PC-3 (cell line): ENCODE results near the gene KBTBD4. TPM values are rescaled to one million over a fixed set of nuclear protein-coding genes. Genes with fewer than 3 reads are reported as not detected.
A peak's percentile ranks its signal among the peaks of the same experiment; 100 is the strongest.

Experiments used
- ATAC-seq: fragments of 200-7000 bp; cut with Tn5 transposase; 2 replicates; pipeline ENCODE4 v1.9.1; 2020; ENCODE audit warnings: mild to moderate bottlenecking, moderate library complexity
- BruUV-seq: library from RNA; stranded (reverse); fragments of 400-500 nt; replicated peaks from 2 replicates; lab custom pipeline; 2021; lab: Mats Ljungman, UMichigan
- CTCF ChIA-PET: fragments of 300-600 bp; sonication (Branson Sonifier 250); formaldehyde crosslinking; loops from one replicate; lab custom pipeline; 2022; ENCODE audit warnings: antibody characterized with exemption; lab: Charles Lee
- POLR2A ChIA-PET: fragments of 300-600 bp; sonication (Branson Sonifier 250); formaldehyde crosslinking; loops from one replicate; lab custom pipeline; 2022; ENCODE audit warnings: antibody characterized with exemption; ENCODE audit not compliant: unreplicated experiment; lab: Charles Lee
- DNase-seq: peaks from one replicate; pipeline ENCODE4 v3.0.0-alpha.2; 2015
- H2AFZ ChIP-seq: fragments of 300-600 bp; sonication (generic); 2 replicates; pipeline ENCODE4 v1.6.0; 2016; ENCODE audit warnings: antibody characterized with exemption, low read length
- H3F3A ChIP-seq: fragments of 300-600 bp; sonication (generic); one replicate; pipeline ENCODE4 v1.6.0; 2017; ENCODE audit warnings: antibody characterized with exemption, low read length, control low read depth, mild to moderate bottlenecking; ENCODE audit not compliant: unreplicated experiment
- H3K27ac ChIP-seq: fragments of 300-600 bp; sonication (generic); 2 replicates; pipeline ENCODE4 v1.5.1; 2016; ENCODE audit warnings: mild to moderate bottlenecking, low read length
- H3K27me3 ChIP-seq: fragments of 300-600 bp; sonication (generic); 2 replicates; pipeline ENCODE4 v1.6.1; 2016; ENCODE audit warnings: low read length, mixed read lengths
- H3K36me3 ChIP-seq: fragments of 300-600 bp; sonication (generic); 2 replicates; pipeline ENCODE4 v1.6.1; 2016; ENCODE audit warnings: low read depth, mixed run types, low read length, mixed read lengths
- H3K4me1 ChIP-seq: fragments of 300-600 bp; sonication (generic); 2 replicates; pipeline ENCODE4 v1.5.1; 2016; ENCODE audit warnings: low read length; ENCODE audit not compliant: insufficient read depth
- H3K4me2 ChIP-seq: fragments of 300-600 bp; sonication (generic); 2 replicates; pipeline ENCODE4 v1.6.0; 2016; ENCODE audit warnings: low read length
- H3K4me3 ChIP-seq: fragments of 300-600 bp; sonication (generic); 2 replicates; pipeline ENCODE4 v1.5.1; 2016; ENCODE audit warnings: mild to moderate bottlenecking, low read length, mixed read lengths
- H3K79me2 ChIP-seq: fragments of 300-600 bp; sonication (generic); 2 replicates; pipeline ENCODE4 v1.6.1; 2017; ENCODE audit warnings: low read length, mixed read lengths
- H3K9ac ChIP-seq: fragments of 300-600 bp; sonication (generic); 2 replicates; pipeline ENCODE4 v1.6.0; 2016; ENCODE audit warnings: mild to moderate bottlenecking, low read length
- H3K9me2 ChIP-seq: fragments of 300-600 bp; sonication (generic); replicated peaks from 2 replicates; pipeline ENCODE4 v1.6.1; 2016; ENCODE audit warnings: mixed run types, low read length, mixed read lengths
- H3K9me3 ChIP-seq: fragments of 300-600 bp; sonication (generic); 2 replicates; pipeline ENCODE4 v1.6.1; 2016; ENCODE audit warnings: low read length, mixed read lengths
- H4K20me1 ChIP-seq: fragments of 300-600 bp; sonication (generic); 2 replicates; pipeline ENCODE4 v1.6.1; 2016; ENCODE audit warnings: low read length, mixed read lengths
- CTCF ChIP-seq: fragments of 300-600 bp; sonication (generic); conservative IDR thresholded peaks from 2 replicates; pipeline ENCODE4 v1.5.1; 2017; ENCODE audit warnings: antibody characterized with exemption, low read depth, mild to moderate bottlenecking, low read length
- EZH2 ChIP-seq: fragments of 300-600 bp; sonication (generic); IDR thresholded peaks from one replicate; pipeline ENCODE4 v1.6.1; 2017; ENCODE audit warnings: antibody characterized with exemption, mild to moderate bottlenecking, low read length; ENCODE audit not compliant: unreplicated experiment
- EZH2phosphoT487 ChIP-seq: fragments of 300-600 bp; sonication (generic); IDR thresholded peaks from 2 replicates; pipeline ENCODE4 v1.6.1; 2018; ENCODE audit warnings: mild to moderate bottlenecking, antibody characterized with exemption, low read length, borderline replicate concordance
- intact Hi-C: fragments of 100-400 bp; cut with micrococcal nuclease; formaldehyde crosslinking; loops from 2 replicates; pipeline ENCODE4 v1.9.0; 2023
- total RNA-seq: library from RNA; depleted of rRNA; stranded (reverse); fragments of >200 nt; gene quantifications from 2 replicates; pipeline ENCODE4 v1.2.3, GENCODE V29; 2014

The KBTBD4 gene
- total RNA-seq, 1 experiment from 2014 or later = 9.8 TPM

- Histone ChIP-seq H3K27me3 (no peaks in the 10 kb centered on the region), H3K79me2 (no peaks in the 10 kb centered on the region), H3K9ac (no peak overlapping the region), H3K9me2 (no peaks in the 10 kb centered on the region), H3K9me3 (no peaks in the 10 kb centered on the region), H3K4me3 (no peak overlapping the region), H3K4me2 (no peak overlapping the region), H3K36me3 (peaks cover 30% of the 10 kb centered on the region), H3K4me1 (no peaks in the 10 kb centered on the region), H3F3A (no peaks in the 10 kb centered on the region), H4K20me1 (no peaks in the 10 kb centered on the region), H3K27ac (no peak overlapping the region), H2AFZ (no peak overlapping the region)
- intact Hi-C loops = no loop called here
- DNase-seq (no peak), ATAC-seq (no peak)
- CTCF ChIA-PET = interaction anchor here (0.7 kb wide), 1 partner anchor 210 kb away, joined by 3 read pairs; no protein-coding TSS in a partner anchor
- TF ChIP-seq EZH2phosphoT487 (no peak), EZH2 (no peak), CTCF (no peak)
- no TSS peak for BruUV-seq
- POLR2A ChIA-PET = no interaction called here
Observed at GRCh38 chr11:47626234-47626633, 47.5 kb upstream of the KBTBD4 start.

DNA sequence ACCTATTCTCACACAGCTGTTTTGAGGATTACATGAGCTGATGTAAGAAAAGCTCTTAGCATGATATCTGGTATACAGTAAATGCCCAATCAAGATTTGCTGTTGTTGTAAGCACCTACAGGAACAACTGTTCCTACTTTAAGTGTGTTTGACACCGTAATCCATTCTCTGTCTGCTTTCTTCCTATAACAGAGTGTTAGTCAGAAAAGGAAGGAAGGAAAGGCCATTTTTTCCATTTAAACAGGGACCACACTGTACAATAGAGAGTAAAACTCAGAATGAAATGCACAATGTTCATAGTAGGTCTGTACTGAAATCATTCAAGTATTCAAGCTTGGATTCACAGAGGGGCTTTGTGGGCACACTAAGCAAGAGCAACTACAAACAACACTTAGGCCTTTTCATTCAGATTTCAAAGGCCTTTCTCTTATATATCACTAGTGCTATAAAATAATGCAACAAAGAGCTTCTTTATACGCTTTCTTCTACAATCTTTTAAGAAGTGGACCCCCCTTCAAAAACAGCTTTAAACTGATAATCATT, 42.1 kb upstream of the KBTBD4 start:
- CTCF ChIA-PET = no interaction called here
- Histone ChIP-seq H3K79me2 (no peaks in the 10 kb centered on the region), H2AFZ (no peak overlapping the region), H3K27ac (no peak overlapping the region), H3K9me2 (no peaks in the 10 kb centered on the region), H3K36me3 (peaks cover 37% of the 10 kb centered on the region; the same call in 1 of the 2 replicates), H3F3A (no peaks in the 10 kb centered on the region), H3K4me3 (no peak overlapping the region), H3K9ac (no peak overlapping the region), H4K20me1 (no peaks in the 10 kb centered on the region), H3K4me2 (no peak overlapping the region), H3K4me1 (peaks cover 3% of the 10 kb centered on the region; the same call in 1 of the 2 replicates), H3K27me3 (no peaks in the 10 kb centered on the region), H3K9me3 (no peaks in the 10 kb centered on the region)
- no peak for ATAC-seq
- intact Hi-C loops = no loop called here
- DNase-seq = no peak
- POLR2A ChIA-PET = no interaction called here
- TF ChIP-seq CTCF (no peak), EZH2phosphoT487 (no peak), EZH2 (no peak)
- no TSS peak for BruUV-seq

DNA sequence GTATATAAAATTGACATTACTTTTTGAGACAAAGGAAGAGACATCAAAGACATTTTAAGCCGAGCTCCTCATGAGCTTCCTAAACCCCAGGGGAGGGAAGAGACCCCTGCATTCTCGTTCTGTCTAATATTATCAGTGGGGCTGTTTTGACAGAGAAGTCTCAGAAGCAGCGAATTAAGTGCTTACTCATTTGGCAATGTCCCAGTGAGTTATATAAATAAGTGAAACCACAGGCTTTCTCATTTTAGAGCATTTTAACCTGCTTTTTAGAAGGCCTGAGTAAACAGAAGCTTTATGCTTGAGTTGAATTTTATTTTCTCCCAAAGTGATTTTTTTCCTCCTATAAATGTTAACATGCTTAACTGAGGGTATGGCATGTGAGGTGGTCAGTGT, 38.6 kb upstream of the KBTBD4 start:
- no TSS peak for BruUV-seq
- no peak overlapping the region for H3K9ac ChIP-seq
- POLR2A ChIA-PET = no interaction called here
- intact Hi-C loops = no loop called here
- no peaks in the 10 kb centered on the region for H3K79me2 ChIP-seq
- H3K4me2 ChIP-seq = no peak overlapping the region
- H3F3A ChIP-seq = no peaks in the 10 kb centered on the region
- H3K36me3 ChIP-seq = peaks cover 29% of the 10 kb centered on the region; the same call in 1 of the 2 replicates
- CTCF ChIA-PET = no interaction called here
- no peak overlapping the region for H2AFZ ChIP-seq
- H3K4me3 ChIP-seq = no peak overlapping the region
- ATAC-seq = peak; percentile 63
- H4K20me1 ChIP-seq = no peaks in the 10 kb centered on the region
- H3K9me3 ChIP-seq = no peaks in the 10 kb centered on the region
- no peaks in the 10 kb centered on the region for H3K9me2 ChIP-seq
- no peak overlapping the region for H3K27ac ChIP-seq
- peak; percentile 37 for DNase-seq
- H3K27me3 ChIP-seq = no peaks in the 10 kb centered on the region
- no peak for TF ChIP-seq CTCF
- no peak for TF ChIP-seq EZH2
- no peak for TF ChIP-seq EZH2phosphoT487
- H3K4me1 ChIP-seq = peaks cover 3% of the 10 kb centered on the region; the same call in 1 of the 2 replicates
